Endometrium (tissue), 2 donors: ENCODE data around the gene REEP2.
"Not testable (repeated sequence)": the region's sequence is repeated elsewhere in the genome, so short reads cannot be mapped to it uniquely, and the experiment has no call there.

ENCODE experiments used
- FAIRE-seq: peaks from 2 replicates; lab custom pipeline; 2012; peaks lifted over from hg19 to GRCh38; lab: Jason Lieb, UNC
- donor health status: control.
- donor health status: control.

Gene REEP2, protein sequence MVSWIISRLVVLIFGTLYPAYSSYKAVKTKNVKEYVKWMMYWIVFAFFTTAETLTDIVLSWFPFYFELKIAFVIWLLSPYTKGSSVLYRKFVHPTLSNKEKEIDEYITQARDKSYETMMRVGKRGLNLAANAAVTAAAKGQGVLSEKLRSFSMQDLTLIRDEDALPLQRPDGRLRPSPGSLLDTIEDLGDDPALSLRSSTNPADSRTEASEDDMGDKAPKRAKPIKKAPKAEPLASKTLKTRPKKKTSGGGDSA

DNA sequence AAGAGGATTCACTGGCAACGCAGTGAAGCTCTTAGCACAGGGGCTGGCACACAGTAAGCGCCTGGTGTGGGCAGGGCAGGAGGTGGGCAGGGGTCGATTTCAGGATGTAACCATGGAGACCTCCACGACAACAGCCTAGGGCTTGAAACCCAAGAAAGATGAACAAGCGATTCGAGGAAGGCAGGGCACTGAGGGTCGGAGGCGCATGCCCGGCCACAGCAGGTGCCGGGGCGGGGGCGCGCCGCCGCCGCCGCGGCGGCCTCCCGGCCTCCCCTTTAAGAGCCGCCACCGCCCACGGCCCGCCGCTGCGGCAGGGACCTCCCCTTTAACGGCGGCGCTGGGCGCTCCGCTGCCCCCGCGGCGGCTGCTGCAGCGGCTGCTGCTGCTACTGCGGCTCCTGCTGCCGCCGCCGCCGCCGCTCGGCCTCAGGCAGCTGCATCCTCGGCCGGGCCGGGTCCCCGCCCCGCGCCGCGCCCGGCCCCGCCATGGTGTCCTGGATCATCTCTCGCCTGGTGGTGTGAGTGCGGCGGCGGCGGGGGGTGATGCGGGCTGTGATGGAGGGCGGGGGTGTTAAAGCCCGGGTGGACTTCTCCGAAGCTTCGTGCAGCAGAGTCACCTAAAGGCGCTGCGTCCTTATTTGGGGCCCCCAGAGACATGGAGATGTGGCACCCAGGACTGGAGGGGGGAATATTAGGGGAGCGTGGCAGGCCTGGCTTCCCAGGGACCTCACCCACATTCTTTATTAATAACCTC lies at the start of gene REEP2:
TSS of gene REEP2 (plus strand) at position 334 of the 753 bp plus-strand sequence. CDS start at position 486, 152 bp downstream.
- no peak for FAIRE-seq

DNA sequence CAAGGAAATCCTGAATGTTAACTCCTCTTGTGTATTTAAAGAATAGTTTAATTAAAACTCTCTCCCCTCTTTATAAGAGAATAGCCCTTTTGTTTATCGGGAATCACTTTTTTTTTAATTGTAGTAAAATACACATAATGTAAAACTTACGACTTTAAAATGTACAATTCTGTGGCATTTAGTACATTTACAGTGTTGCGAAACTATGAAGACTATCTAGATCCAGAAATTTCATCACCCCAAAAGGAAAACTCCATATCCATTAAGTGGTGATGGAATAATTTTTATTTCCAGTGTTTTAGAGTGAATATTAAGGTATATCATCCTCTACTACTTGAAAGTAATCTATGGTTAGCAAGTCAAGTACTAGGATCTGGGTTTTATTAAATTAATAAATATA lies 49.5 kb upstream of the REEP2 start:
- FAIRE-seq: no peak

DNA sequence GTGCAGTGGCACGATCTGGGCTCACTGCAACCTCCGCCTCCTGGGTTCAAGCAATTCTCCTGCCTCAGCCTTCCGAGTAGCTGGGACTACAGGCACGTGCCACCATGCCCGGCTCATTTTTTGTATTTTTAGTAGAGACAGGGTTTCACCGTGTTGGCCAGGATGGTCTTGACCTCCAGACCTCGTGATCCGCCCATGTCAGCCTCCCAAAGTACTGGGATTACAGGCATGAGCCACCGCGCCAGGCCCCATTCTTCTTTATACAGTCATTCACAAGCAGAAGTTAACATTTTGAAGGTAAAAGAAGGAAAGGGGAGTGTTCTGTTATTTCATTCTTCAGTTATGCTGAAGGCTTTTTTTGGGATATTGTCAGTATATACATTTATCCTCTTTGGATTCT lies 48.9 kb upstream of the REEP2 start:
- not testable (repeated sequence) for FAIRE-seq

DNA sequence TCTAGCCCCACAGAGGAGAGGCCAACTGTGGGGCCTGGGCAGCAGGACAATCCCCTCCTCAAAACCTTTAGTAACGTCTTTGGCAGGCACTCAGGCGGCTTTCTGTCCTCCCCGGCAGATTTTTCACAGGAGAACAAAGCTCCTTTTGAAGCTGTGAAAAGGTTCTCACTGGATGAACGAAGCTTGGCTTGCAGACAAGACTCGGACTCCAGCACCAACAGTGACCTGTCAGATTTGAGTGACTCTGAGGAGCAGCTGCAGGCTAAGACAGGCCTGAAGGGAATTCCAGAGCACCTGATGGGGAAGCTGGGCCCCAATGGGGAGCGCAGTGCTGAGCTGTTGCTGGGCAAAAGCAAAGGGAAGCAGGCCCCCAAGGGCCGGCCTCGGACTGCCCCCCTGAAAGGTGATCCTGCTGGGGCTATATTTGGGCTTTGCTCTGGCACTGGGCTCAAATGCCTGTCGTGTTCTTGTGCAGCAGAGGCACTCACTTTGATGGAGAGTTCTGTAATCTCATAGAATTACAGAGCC lies 46.9 kb upstream of the REEP2 start:
- no peak for FAIRE-seq

DNA sequence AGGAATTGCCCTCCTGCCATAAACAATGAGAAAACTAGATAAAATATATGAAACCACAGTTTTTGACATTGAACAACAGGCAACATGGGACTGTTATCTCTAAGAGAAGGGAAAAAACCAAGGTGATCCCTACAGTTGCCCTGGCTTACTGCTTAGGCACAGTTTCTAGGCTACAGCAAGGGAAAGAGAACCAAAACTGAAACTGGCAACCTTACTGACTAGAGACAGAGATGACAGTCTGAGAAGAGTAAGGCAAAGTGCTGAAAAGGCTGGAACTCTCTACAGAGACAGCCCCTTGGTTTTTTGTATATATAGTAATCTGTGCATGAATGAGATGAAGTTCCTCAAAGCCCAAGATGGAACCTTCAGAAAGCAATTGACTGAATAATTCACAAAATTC lies 36.2 kb upstream of the REEP2 start:
- no peak for FAIRE-seq

DNA sequence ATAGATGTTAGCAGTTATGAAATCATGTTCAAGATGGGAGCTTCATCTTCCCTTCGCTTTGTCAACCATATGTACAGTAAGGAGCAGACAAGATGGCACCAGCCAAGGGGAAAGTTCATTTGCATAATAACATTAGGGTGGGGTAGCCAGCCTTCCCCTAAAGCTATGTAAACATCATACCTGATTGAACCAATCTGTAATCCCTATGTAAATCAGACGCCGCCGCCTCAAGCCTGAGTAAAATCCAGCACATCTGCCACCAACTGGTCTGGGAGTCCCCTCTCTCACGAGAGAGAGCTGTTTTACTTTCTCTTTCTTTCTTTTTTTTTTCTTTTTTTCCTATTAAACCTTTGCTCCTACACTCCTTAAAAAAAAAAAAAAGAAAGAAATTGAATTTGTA lies 30.8 kb upstream of the REEP2 start:
- FAIRE-seq: no peak

DNA sequence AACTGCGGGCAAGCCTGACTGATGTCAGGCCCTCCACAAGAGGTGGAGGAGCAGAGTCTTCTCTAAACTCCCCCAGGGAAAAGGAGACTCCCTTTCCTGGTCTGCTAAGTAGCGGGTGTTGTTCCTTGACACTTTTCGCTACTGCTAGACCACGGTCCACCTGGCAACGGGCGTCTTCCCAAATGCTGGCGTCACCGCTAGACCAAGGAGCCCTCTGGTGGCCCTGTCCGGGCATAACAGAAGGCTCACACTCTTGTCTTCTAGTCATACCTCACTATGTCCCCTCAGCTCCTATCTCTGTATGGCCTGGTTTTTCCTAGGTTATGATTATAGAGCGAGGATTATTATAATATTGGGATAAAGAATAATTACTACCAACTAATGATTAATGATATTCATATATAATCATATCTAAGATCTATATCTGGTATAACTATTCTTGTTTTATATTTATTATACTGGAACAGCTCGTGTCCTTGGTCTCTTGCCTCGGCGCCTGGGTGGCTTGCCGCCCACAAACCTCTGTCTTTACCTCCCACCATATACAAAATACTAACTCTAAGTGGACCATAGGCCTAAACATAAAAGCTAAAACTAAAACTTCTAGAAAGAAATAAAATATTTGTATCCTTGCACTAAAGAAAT lies 27.7 kb upstream of the REEP2 start:
- FAIRE-seq: not testable (repeated sequence)

DNA sequence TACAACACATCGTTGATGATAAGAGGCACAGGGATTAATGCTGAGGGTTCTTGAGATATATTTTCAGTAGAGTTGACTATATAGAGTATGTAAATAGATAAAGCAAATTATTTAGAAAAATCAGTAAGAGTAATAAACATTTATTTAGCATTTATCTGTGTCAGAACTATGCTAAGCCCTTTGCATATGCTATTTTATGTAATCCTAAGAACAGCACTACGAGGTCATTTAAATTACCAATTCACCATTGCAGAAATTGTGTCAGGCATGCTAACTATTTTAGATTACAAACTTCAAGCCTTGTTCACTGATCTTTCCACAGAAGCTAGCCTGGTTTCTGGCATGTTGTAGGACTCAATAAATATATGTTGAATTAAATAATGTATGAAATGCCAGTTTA lies 20.4 kb upstream of the REEP2 start:
- FAIRE-seq: no peak

DNA sequence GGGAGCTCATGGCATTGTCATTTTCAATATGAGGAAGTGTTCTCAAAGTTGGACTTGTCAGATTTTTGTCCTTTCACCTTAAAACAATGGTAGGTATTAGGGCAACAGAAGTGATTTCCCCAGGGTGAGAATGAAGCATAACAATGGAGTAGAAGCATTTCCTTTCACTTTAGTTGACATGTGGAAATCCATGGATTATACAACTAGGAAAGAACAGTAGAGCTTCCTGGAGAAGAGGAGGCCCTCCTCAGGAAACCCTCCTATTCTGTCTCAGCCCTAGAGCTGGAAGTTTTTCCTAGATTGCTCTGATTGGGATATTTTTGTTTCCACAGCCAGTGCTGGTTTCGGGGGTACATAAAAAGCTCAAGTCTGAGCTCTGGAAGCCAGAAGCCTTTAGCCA lies 13.8 kb upstream of the REEP2 start:
- no peak for FAIRE-seq

DNA sequence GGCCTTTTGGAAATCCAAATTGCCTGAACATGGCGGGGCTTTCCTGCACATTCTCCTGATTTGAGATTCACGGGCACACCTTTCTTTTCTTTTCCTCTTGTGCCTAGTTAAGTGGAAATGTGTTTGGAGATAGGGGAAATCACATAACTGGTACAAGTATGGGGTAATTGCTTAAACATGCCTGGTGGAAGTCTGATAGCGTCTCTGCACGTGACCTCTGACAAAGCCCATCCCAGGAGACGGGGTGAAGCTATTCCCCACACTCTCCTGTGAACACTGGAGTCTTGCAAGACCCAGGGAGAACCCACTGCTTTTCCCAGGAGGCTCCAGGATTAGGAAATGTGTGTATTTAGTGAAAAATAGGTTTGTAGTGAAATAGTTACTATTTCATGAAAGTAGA lies 2.9 kb upstream of the REEP2 start:
- FAIRE-seq: no peak

DNA sequence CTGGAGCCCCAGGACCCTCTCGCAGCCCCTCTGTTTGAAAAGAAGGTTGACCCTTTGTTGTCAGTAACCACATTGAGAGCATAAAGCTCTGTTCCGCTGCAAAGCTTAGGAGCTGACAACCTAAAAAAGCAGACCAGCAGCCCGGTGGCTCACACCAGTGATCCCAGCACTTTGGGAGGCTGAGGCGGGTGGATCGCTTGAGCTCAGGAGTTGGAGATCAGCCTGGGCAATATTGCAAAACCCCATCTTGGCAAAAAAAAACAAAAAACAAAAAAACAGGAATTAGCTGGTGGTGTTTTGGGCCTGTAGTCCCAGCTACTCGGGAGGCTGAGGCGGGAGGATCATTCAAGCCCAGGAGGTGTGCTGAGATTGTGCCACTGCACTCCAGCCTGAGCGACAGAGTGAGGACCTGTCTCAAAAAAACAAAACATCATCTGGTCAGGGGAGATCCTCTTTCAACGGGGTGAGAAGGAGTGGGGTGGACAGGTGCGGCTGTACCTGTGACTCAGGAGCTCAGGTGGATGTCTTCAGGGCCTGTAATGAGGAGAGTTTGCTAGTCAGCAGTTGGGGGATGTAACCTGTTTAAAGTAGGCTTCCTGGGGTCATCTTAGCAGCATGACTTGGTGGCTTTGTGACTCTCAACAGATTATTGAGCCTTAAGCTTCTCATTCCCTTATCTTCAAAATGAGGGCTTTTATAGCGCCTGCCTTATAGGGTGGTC lies 694 bp upstream of the REEP2 start:
- no peak for FAIRE-seq

DNA sequence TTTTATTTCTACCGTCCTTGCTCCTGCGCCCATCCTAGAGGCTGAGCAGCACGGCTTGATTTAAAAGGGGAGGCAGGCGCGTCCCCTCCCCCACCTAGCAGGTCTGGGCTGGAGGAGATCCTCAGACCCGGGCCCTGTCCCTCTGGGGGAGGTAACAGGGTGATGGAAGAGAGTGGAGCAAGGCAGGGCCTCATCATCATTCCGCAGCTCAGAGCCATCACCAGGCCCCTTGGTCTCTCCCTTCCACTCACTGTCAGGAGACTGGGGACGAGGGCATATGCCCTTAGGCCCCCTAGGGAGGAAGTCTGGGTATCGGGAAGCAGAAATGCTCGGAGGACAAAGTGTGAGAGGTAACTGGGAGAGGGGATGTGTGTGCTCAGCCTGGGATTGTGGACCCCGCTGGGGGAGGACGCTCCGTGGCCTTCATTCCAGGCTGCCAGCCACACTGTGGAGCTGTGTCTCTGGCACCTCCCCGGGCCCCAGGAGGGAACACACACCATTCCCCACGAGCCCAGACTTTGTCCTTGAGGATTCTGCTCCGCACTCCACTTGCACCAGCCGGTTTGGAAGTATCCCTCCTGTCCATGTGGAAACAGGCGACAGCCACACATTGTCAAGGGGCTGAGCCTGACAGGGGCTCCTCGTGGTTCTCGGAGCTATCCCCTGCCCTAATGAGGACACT lies 761 bp downstream of the REEP2 start:
- FAIRE-seq: no peak

DNA sequence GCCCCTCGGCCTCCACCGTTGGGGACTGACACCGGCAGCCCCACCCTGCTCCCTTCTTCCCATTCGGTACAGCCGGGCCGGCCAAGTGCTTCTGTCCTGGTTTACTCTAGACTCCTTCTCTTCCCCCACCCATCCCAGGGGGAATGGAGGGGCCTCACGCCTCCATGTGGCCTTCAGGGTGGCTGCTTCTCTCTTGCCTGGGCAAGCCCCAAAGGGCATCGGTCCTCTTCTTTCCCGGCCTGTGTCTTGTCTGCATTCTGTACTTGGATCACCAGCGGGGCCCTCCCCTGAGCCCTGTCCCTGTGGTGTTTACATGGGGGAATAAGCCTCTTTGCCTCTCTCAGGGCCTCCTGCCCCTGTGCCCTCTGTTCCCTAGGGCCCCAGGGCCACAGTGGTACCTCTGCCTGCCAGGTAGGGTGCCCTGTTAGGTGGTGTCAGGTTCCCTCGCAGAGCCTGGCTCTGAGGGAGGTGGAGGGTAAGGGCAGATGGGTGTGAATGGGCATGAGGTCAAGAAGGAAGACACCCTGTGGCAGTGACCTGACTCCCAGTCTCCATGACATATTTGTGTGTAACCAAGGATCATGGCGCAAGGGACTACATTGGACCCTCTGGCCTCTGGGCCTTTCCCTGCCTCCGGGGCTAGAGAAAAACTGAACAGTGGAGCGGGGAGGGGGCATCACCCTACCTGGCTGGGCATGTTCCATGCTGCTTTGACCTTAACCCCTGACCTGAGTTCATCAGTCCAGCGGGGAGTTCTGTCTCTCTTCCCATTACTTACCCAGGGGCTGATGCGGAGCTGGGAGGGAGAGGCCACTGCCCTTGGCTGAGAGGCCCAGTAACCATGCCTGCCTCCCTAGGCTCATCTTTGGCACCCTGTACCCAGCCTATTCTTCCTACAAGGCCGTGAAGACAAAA lies 1.6 kb downstream of the REEP2 start:
- FAIRE-seq: no peak

DNA sequence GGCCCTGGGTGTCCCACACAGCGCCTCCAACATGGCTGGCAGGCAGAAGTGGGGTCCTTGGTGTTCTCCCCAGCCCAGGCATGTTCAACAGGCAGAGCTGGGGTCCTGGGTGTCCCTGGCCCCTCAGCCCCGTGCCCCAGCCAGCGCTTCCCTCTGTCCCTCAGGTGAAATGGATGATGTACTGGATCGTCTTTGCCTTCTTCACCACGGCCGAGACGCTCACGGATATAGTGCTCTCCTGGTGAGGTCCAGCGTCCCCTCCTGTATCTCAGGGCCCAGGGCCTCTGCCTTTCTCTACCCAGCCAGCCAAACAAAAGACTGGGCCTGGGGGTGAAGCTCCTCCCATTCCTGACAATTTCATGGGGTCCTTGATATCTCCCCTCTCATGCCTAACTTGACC lies 2.4 kb downstream of the REEP2 start:
- no peak for FAIRE-seq

DNA sequence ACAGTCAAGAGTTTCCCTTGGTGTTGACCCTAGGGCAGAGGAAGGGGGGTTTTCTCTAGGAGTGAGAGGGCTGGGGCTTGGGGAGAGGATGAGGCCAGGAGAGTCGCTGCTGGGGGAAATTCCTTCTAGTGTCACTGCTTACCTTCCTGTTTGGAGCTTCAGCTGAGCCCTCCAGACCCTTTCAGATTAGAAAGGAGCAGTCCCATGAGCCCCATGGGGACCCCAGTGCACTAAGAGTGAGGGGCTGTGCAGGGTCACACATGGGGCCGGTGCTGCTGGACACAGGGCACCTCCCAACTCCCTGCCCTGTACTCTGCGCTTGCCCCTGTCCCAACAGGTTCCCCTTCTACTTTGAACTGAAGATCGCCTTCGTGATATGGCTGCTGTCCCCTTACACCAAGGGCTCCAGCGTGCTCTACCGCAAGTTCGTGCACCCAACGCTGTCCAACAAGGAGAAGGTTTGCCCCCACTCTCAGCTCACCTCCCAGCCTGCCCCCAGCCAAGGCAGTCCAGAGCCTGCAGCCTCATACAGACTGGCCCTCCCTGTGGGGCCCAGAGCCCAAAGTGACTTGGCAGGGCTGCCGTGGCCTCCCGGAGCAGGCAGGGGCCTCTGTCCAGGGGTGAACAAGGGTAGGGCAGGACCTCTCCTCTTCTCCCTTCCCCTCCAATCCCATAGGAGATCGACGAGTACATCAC lies 5.4 kb downstream of the REEP2 start:
- no peak for FAIRE-seq

DNA sequence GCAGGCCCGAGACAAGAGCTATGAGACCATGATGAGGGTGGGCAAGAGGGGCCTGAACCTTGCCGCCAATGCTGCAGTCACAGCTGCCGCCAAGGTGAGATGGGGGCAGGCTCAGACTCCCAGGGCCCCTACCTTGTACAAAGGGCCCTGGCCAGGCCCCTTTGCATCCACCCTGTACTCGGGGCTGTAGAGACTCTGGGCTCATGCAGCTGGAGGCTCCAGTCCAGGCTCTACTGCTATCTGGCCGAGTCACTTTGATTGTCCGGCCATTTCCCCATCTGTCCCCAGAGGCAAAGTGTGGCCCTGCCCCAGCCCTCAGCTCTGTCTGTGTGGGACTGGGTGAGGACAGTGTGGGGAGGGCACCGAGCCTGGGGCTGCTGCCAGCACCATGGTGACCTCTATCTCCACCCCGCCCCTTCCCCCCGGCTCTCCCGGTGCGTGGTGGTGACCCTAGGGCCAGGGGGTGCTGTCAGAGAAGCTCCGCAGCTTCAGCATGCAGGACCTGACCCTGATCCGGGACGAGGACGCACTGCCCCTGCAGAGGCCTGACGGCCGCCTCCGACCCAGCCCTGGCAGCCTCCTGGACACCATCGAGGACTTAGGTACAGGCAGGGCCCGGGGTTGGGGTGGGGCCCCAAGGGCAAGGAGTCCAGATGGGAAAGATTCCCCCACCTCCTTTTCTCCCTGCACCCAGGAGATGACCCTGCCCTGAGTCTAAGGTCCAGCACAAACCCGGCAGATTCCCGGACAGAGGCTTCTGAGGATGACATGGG lies 6.1 kb downstream of the REEP2 start:
- no peak for FAIRE-seq

DNA sequence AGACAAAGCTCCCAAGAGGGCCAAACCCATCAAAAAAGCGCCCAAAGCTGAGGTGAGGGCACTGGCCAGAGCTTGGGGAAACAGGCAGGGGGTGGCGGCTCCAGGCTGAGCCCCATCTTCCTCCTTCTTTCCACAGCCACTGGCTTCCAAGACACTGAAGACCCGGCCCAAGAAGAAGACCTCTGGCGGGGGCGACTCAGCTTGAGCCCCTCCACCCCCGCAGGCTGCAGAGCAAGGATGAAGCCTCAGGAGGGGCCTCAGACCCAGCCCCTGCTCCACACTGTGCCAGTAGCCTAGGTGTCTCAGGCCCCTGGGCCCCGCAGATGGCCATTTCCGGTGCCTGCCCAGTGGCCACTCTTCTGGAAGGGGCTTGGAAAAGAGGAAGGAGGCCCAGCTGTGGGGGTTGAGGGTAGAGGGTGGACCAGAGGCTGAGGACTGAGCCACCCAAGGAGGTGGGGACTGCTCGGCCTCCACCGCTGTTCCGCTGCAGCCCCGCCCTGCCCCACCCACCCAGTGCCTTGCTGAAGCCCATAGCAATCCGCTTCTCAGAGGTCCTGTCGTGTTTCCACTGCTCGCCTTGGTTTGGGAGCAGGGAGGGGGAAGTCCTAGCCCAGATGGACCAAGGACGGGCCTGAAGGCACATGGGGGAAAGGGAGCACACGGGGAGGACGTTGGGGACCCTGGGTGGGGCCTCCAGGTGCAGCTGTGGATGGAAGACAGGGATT lies 6.9 kb downstream of the REEP2 start:
- no peak for FAIRE-seq

DNA sequence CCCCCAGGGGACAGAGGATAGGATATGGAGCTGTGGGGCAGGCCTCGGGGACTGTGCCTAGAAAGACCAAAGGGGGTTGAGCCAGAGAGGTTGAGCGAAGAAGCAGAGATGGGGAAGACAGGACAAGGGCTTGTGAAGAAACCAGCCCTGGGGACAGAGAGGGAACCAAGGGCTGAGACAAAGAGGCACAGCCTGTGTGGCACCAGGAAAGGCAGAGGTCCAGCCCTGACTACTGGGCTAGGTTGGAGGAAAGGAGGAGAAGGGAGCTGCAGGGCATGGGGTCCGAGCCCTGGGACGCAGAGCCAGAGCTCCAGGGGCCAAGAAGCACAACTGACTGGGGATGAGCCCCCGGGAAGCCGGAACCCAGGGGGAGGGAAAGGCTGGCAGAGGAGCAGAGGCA lies 9.2 kb downstream of the REEP2 start:
- no peak for FAIRE-seq
